Right lobe of liver (tissue), 6 donors: ENCODE results near the gene ITGAE. TPM values are rescaled to one million over a fixed set of nuclear protein-coding genes. Genes with fewer than 3 reads are reported as not detected.
"Not testable (repeated sequence)": the region's sequence is repeated elsewhere in the genome, so short reads cannot be mapped to it uniquely, and the experiment has no call there.

Experiments used
- ATAC-seq, 4 donors: fragments of 200-7000 bp; cut with Tn5 transposase; one replicate each; pipeline ENCODE4 v1.9.1; 2020; ENCODE audit warnings: mild to moderate bottlenecking in 4 of 4, moderate library complexity in 4 of 4
- DNase-seq, 3 donors: peaks; one replicate each; pipeline ENCODE4 v3.0.0-alpha.2; 2020
- H3K27ac ChIP-seq, 3 donors: fragments of 200-600 bp; one replicate each; pipeline ENCODE4 v1.8.0; 2022
- H3K27me3 ChIP-seq, 2 donors: fragments of 200-600 bp; one replicate each; pipeline ENCODE4 v1.8.0; 2022
- H3K36me3 ChIP-seq, 4 donors: fragments of 200-600 bp; sonication (generic) in 1 of 4; one replicate each; pipeline versions ENCODE4 v1.5.1 to v1.8.0; 2017 to 2022; ENCODE audit warnings: control low read depth in 1 of 4
- H3K4me1 ChIP-seq, 4 donors: fragments of 200-600 bp; sonication (generic) in 1 of 4; one replicate each; pipeline versions ENCODE4 v1.5.1 to v1.8.0; 2017 to 2022; ENCODE audit warnings: control low read depth in 1 of 4
- H3K4me3 ChIP-seq, 3 donors: fragments of 200-600 bp; one replicate each; pipeline ENCODE4 v1.8.0; 2022
- H3K9me3 ChIP-seq, 4 donors: fragments of 200-600 bp; sonication (generic) in 1 of 4; one replicate each; pipeline versions ENCODE4 v1.5.1 to v1.8.0; 2017 to 2022; ENCODE audit warnings: control low read depth in 1 of 4
- POLR2A ChIP-seq: fragments of 450-650 bp; IDR thresholded peaks from one replicate; pipeline ENCODE4 v1.6.1; 2017; ENCODE audit warnings: antibody characterized with exemption, mild to moderate bottlenecking
- WGBS: methylation state at CpG from one replicate; pipeline ENCODE4 v1.1.6; 2018; ENCODE audit warnings: low coverage, low lambda C conversion rate; ENCODE audit not compliant: insufficient coverage; ENCODE audit errors: missing lambda C conversion rate; 5-methylcytosine and 5-hydroxymethylcytosine counted together
- intact Hi-C, 2 donors: fragments of 100-400 bp; cut with DNase I; formaldehyde crosslinking; loops; one replicate each; pipeline versions ENCODE4 v1.11.2 to v1.14.1; 2022
- total RNA-seq, 6 experiments: library from RNA; depleted of rRNA in 2 of 6; stranded (reverse); fragments of >200 nt in 2 of 6; fragmentation: NEBNext Ultra II Directional in 3 of 6; extraction: Animal tissue kit (Norgen Biotek cat#: 25700) in 3 of 6; gene quantifications; one replicate each; pipeline versions ENCODE4 v1.1.0 to v1.2.4, GENCODE V29; 2016 to 2023
- TF ChIP-seq, protein P1 (sequence below), 4 donors: fragments of 200-600 bp in 3 of 4; fragments of 450-650 bp in 1 of 4; IDR thresholded peaks; one replicate each; pipeline versions ENCODE4 v1.5.1 to v1.8.0; 2016 to 2022; ENCODE audit warnings: antibody characterized with exemption in 4 of 4, mild to moderate bottlenecking in 2 of 4
- donor health status: DM: no; HTN: yes; CAD: no.
- donor health status: DM: no; HTN: no; CAD: no.
- donor health status: DM: no; HTN: no; CAD: no.
- donor health status: DM: no; HTN: yes; CAD: no.
- donor health status: DM: no; HTN: yes; CAD: no.

Gene ITGAE
- total RNA-seq, 6 experiments from 2014 or later = 5.4 to 7.7 (median 5.8) TPM

DNA sequence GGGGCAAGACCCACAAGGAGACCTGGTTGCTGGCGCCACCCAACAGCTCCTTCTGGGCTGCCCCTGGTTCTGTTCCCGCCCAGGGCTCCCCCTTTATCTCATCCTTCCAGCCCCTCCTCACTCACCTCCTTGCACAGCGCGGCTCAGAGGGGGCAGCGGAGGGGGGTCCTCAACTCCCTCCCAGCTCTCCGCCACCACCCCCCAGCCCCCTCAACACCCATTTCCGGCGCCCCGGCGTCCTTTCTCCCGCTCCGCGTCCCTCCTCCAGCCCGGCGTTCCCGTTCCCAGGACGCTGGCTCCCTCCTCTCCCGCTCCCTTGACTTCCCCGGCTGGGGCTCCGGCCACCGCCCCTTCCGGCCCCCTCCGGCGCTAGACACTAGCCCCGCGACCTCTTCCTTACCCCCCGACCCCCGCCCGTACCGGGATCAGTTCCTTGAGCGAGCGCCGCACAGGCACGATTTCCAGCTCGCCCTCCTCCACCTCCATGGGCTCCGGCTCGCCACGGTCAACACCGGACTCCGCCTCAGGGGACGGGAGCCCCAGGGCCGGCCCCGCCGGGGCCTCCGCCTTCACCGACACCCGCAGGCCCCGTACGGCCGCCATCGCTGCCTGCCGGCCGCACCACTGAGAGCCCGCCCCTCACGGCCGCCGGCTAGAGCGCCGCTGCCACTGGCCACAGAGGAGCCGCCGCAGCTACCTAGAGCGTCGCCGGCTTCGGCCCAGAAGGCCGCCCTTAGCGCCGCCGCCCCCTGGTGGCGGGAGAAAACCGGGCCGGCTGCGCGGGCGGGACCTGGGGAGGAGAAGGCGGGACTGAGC is 44.8 kb upstream of the ITGAE start, which contains the start of gene NCBP3:
TSS of gene NCBP3 (minus strand) at position 626 of the 816 bp plus-strand sequence. CDS start at position 603, 23 bp downstream.
- peak; percentile 97 to 99 (median 98) for ATAC-seq
- no peaks in the 10 kb centered on the region for H3K27me3 ChIP-seq
- intact Hi-C loops = loop anchor here in 1 of 2 donors (10.0 kb wide), 1 partner anchor 111 kb away; no protein-coding TSS in a partner anchor

DNA sequence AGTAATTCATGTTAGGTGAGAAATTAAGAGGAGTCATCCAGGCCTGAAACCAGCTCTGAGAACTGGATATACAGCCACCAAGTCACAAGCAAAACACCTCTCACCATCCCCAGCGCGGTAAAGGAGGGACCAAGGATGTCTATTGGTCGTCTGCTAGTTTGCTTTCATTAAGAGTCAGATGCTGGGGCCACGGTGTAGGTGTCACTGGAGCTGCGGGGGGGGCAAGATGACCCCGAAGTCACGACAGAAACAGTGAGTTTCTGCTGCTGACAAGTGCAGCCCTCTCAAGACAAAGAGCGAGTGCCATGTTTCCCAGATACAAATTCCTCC is 44.3 kb upstream of the ITGAE start:
- intact Hi-C loops = loop anchor here in 1 of 2 donors (10.0 kb wide), 1 partner anchor 110 kb away; no protein-coding TSS in a partner anchor
- WGBS = 0% methylated on average over 3 of the region's 8 CpGs
- TF ChIP-seq POLR2A = no peak
- TF ChIP-seq, protein P1, sequence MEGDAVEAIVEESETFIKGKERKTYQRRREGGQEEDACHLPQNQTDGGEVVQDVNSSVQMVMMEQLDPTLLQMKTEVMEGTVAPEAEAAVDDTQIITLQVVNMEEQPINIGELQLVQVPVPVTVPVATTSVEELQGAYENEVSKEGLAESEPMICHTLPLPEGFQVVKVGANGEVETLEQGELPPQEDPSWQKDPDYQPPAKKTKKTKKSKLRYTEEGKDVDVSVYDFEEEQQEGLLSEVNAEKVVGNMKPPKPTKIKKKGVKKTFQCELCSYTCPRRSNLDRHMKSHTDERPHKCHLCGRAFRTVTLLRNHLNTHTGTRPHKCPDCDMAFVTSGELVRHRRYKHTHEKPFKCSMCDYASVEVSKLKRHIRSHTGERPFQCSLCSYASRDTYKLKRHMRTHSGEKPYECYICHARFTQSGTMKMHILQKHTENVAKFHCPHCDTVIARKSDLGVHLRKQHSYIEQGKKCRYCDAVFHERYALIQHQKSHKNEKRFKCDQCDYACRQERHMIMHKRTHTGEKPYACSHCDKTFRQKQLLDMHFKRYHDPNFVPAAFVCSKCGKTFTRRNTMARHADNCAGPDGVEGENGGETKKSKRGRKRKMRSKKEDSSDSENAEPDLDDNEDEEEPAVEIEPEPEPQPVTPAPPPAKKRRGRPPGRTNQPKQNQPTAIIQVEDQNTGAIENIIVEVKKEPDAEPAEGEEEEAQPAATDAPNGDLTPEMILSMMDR (IDR thresholded peaks at IDR 0.05) = no peak
- DNase-seq (no peak), ATAC-seq (peak in 1 of 4 donors; percentile 3)
- Histone ChIP-seq H3K27ac (peak overlapping the region; percentile 59 to 79 (median 72)), H3K9me3 (no peaks in the 10 kb centered on the region), H3K36me3 (peaks cover 3 to 29% (median 5%) of the 10 kb centered on the region in 4 donors), H3K4me3 (peak overlapping the region; percentile 75 to 92 (median 91)), H3K4me1 (peaks cover 0 to 13% (median 3%) of the 10 kb centered on the region in 4 donors), H3K27me3 (no peaks in the 10 kb centered on the region)

More for the DNA sequence above, 44.8 kb upstream of the ITGAE start, which contains the start of gene NCBP3:
- H3K4me3 ChIP-seq = peak within 1 kb of the TSS; percentile 75 to 92 (median 91)
- H3K4me1 ChIP-seq = peaks cover 0 to 13% (median 3%) of the 10 kb centered on the region in 4 donors
- peak; percentile 96 for TF ChIP-seq POLR2A
- TF ChIP-seq, protein P1 (IDR thresholded peaks at IDR 0.05) = peak; percentile 91 to 99 (median 98)
- no peaks in the 10 kb centered on the region for H3K9me3 ChIP-seq
- peak; percentile 92 to 94 (median 93) for DNase-seq
- H3K36me3 ChIP-seq = peaks cover 3 to 24% (median 5%) of the 10 kb centered on the region in 4 donors
- under 1% methylated on average over 34 of the region's 76 CpGs for WGBS
- H3K27ac ChIP-seq = peak within 1 kb of the TSS; percentile 59 to 79 (median 72)

DNA sequence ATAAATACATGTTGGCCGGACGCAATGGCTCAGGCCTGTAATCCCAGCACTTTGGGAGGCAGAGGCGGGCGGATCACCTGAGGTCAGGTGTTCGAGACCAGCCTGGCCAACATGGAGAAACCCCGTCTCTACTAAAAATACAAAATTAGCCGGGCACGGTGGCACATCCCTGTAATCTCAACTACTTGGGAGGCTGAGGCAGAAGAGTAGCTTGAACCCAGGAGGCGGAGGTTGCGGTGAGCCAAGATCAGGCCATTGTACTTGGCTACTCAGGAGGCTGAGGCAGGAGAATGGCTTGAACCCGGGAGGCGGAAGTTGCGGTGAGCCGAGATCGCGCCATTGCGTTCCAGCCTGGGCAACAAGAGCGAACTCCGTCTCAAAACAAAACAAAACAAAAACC is 43.6 kb upstream of the ITGAE start:
- not testable (repeated sequence) for H3K27ac ChIP-seq, DNase-seq, ATAC-seq, H3K27me3 ChIP-seq, H3K9me3 ChIP-seq
- WGBS = 88% methylated on average over 16 of the region's 19 CpGs
- Histone ChIP-seq H3K36me3 (peaks cover 4 to 35% (median 7%) of the 10 kb centered on the region in 4 donors), H3K4me3 (peak overlapping the region in 1 of 3 donors; percentile 75), H3K4me1 (peaks cover 0 to 13% (median 3%) of the 10 kb centered on the region in 4 donors)
- intact Hi-C loops = loop anchor here in 1 of 2 donors (10.0 kb wide), 1 partner anchor 110 kb away; no protein-coding TSS in a partner anchor

DNA sequence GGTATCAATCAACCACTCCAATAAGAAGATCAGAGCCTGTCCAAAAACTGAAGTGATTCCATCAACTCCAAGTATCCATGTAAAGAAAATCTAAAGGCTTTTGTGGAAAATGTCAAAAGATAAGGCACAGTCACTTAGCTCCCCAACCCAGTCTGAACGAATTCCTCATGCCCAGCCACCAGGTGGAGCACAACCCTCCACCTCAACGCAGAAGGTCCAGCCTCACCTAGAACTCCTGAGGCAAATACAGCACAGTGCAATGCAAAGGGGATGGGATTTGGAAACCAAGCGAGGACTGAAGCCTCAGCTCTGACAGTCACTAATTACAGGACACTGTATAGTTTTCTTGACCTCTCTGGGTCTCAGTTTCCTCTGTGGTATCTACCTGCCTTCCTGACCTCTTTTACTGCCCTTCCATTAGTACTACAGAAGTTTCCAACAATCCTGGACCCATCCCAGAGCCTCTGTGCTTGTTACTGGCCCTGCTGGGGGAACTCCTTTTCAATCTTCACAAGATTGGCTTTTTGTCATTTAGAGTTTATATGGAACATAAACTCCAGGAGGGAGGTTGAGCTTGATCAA is 43.0 kb upstream of the ITGAE start:
- no peak for TF ChIP-seq POLR2A
- TF ChIP-seq, protein P1 (IDR thresholded peaks at IDR 0.05) = peak; percentile 38 to 71 (median 62)
- H3K27me3 ChIP-seq = no peaks in the 10 kb centered on the region
- H3K4me1 ChIP-seq = peaks cover 0 to 13% (median 3%) of the 10 kb centered on the region in 4 donors
- no peaks in the 10 kb centered on the region for H3K9me3 ChIP-seq
- H3K36me3 ChIP-seq = peaks cover 4 to 39% (median 7%) of the 10 kb centered on the region in 4 donors
- no peak overlapping the region for H3K4me3 ChIP-seq
- DNase-seq (peak in 2 of 3 donors; percentile 48 to 60), ATAC-seq (peak; percentile 43 to 59 (median 50))
- no peak overlapping the region for H3K27ac ChIP-seq
- intact Hi-C loops = loop anchor here in 1 of 2 donors (10.0 kb wide), 1 partner anchor 109 kb away; no protein-coding TSS in a partner anchor
- 6% methylated on average over 3 of the region's 3 CpGs for WGBS
